B cell (primary cell): ENCODE measurements around the gene STIMATE. TPM values are rescaled to one million over a fixed set of nuclear protein-coding genes. Genes with fewer than 3 reads are reported as not detected.

Experiments used
- ATAC-seq: fragments of 200-7000 bp; cut with Tn5 transposase; one replicate; pipeline ENCODE4 v1.10.0; 2021; ENCODE audit warnings: low read depth, mild to moderate bottlenecking, moderate number of reproducible peaks, moderate library complexity
- CTCF ChIA-PET: fragments of 350-600 bp; sonication (Branson Sonifier 250); formaldehyde crosslinking; loops from one replicate; lab custom pipeline; 2021; ENCODE audit warnings: antibody characterized with exemption, inconsistent platforms; lab: Charles Lee
- POLR2A ChIA-PET: fragments of 350-600 bp; sonication (Branson Sonifier 250); formaldehyde crosslinking; loops from one replicate; lab custom pipeline; 2021; ENCODE audit warnings: antibody characterized with exemption; lab: Charles Lee
- DNase-seq: peaks from one replicate; pipeline ENCODE4 v3.0.0; 2013
- H2AFZ ChIP-seq: 2 replicates; pipeline ENCODE4 v1.6.1; 2012; ENCODE audit warnings: mild to moderate bottlenecking, low read depth, low read length; ENCODE audit not compliant: insufficient read depth, poor library complexity, severe bottlenecking
- H3K27ac ChIP-seq, 2 donors: 1 replicate in 1 of 2; 2 replicates in 1 of 2; pipeline ENCODE4 v1.5.1; 2012 to 2013; ENCODE audit warnings: low read length in 2 of 2, mild to moderate bottlenecking in 2 of 2, moderate library complexity in 1 of 2
- H3K27me3 ChIP-seq, 4 experiments: fragments of 200-600 bp in 1 of 4; sonication (generic) in 1 of 4; replicated peaks in 1 of 4; 1 replicate in 2 of 4; 2 replicates in 2 of 4; pipeline versions ENCODE4 v1.6.1 to v1.7.0; 2013 to 2016; ENCODE audit warnings: low read length in 3 of 4, mild to moderate bottlenecking in 2 of 4, mixed read lengths in 1 of 4, moderate library complexity in 1 of 4; ENCODE audit not compliant: insufficient read depth in 4 of 4, control insufficient read depth in 3 of 4; ENCODE audit errors: control extremely low read depth in 1 of 4
- H3K36me3 ChIP-seq, 2 experiments: replicated peaks in 1 of 2; 1 replicate in 1 of 2; 2 replicates in 1 of 2; pipeline versions ENCODE4 v1.6.1 to v1.7.1; 2013; ENCODE audit warnings: low read length in 1 of 2; ENCODE audit not compliant: insufficient read depth in 2 of 2, control insufficient read depth in 1 of 2; ENCODE audit errors: control extremely low read depth in 1 of 2, extremely low read depth in 1 of 2
- H3K4me1 ChIP-seq, 2 donors: fragments of 200-600 bp in 1 of 2; sonication (generic) in 1 of 2; 1 replicate in 1 of 2; 2 replicates in 1 of 2; pipeline versions ENCODE4 v1.5.1 to v1.6.1; 2013 to 2017; ENCODE audit warnings: low read length in 2 of 2; ENCODE audit not compliant: control insufficient read depth in 2 of 2, insufficient read depth in 2 of 2
- H3K4me2 ChIP-seq: replicated peaks from 2 replicates; pipeline ENCODE3; 2012; ENCODE audit warnings: mild to moderate bottlenecking, low read depth, low read length; ENCODE audit not compliant: poor library complexity, severe bottlenecking
- H3K4me3 ChIP-seq, 5 experiments: fragments of 200-600 bp in 1 of 5; sonication (generic) in 1 of 5; 1 replicate in 3 of 5; 2 replicates in 2 of 5; pipeline versions ENCODE4 v1.5.1 to v1.7.0; 2011 to 2016; ENCODE audit warnings: low read length in 4 of 5, mild to moderate bottlenecking in 4 of 5, low read depth in 2 of 5, control low read depth in 1 of 5, moderate library complexity in 1 of 5; ENCODE audit not compliant: insufficient read depth in 1 of 5; ENCODE audit errors: control extremely low read depth in 1 of 5, extremely low read depth in 1 of 5
- H3K79me2 ChIP-seq: fragments of 200-600 bp; sonication (generic); one replicate; pipeline ENCODE4 v1.6.0; 2016; ENCODE audit warnings: low read length; ENCODE audit not compliant: control insufficient read depth, insufficient read depth
- H3K9ac ChIP-seq: fragments of 200-600 bp; sonication (generic); 2 replicates; pipeline ENCODE4 v1.6.1; 2017; ENCODE audit warnings: mild to moderate bottlenecking, low read length, moderate library complexity
- H3K9me3 ChIP-seq, 3 donors: one replicate each; pipeline versions ENCODE4 v1.6.1 to v1.7.1; 2013; ENCODE audit warnings: low read length in 2 of 3; ENCODE audit not compliant: control insufficient read depth in 2 of 3, insufficient read depth in 1 of 3; ENCODE audit errors: control extremely low read depth in 1 of 3
- H4K20me1 ChIP-seq: 2 replicates; pipeline ENCODE4 v1.6.0; 2012; ENCODE audit warnings: mild to moderate bottlenecking, low read length; ENCODE audit not compliant: insufficient read depth, control insufficient read depth, poor library complexity, severe bottlenecking
- H3K27ac Mint-ChIP-seq: one replicate; pipeline ENCODE4 v1.8.0; 2021; ENCODE audit warnings: mixed read lengths
- H3K27me3 Mint-ChIP-seq: one replicate; pipeline ENCODE4 v1.8.0; 2021; ENCODE audit warnings: mixed read lengths
- H3K4me1 Mint-ChIP-seq: one replicate; pipeline ENCODE4 v1.8.0; 2021; ENCODE audit warnings: mixed read lengths
- H3K4me3 Mint-ChIP-seq: one replicate; pipeline ENCODE4 v1.8.0; 2021; ENCODE audit warnings: mixed read lengths
- H3K9me3 Mint-ChIP-seq: one replicate; pipeline ENCODE4 v1.8.0; 2022; ENCODE audit warnings: mixed read lengths; ENCODE audit not compliant: insufficient read depth
- CTCF ChIP-seq: fragments of 200-600 bp; IDR thresholded peaks from one replicate; pipeline ENCODE4 v1.8.0; 2022; ENCODE audit warnings: antibody characterized with exemption, mild to moderate bottlenecking
- EZH2 ChIP-seq: IDR thresholded peaks from 2 replicates; pipeline ENCODE4 v1.6.1; 2012; ENCODE audit warnings: borderline replicate concordance, low read depth, mild to moderate bottlenecking, moderate library complexity, low read length; ENCODE audit not compliant: insufficient read depth, poor library complexity, severe bottlenecking
- WGBS: methylation state at CpG from one replicate; pipeline ENCODE4 v1.1.5; 2013; ENCODE audit warnings: missing lambda C conversion rate; ENCODE audit not compliant: insufficient coverage; 5-methylcytosine and 5-hydroxymethylcytosine counted together
- intact Hi-C: fragments of 100-400 bp; cut with micrococcal nuclease; formaldehyde crosslinking; loops from one replicate; pipeline ENCODE4 v1.10.0; 2022
- polyA plus RNA-seq: library from polyadenylated mRNA; depleted of rRNA; stranded (reverse); fragments of >200 nt; gene quantifications from 2 replicates; pipeline ENCODE4 v1.2.3, GENCODE V29; 2012
- total RNA-seq, 2 donors: library from RNA; stranded (reverse); fragments of 120-200 nt in 1 of 2; gene quantifications; 1 replicate in 1 of 2; 2 replicates in 1 of 2; pipeline versions ENCODE4 v1.2.3 to v1.2.4, GENCODE V29; 2013 to 2022

Gene STIMATE
- total and polyA plus RNA-seq, 2 donors (not counting 1 experiment from before 2014, with no cell fraction given) = 24.6 to 38.4 TPM

DNA sequence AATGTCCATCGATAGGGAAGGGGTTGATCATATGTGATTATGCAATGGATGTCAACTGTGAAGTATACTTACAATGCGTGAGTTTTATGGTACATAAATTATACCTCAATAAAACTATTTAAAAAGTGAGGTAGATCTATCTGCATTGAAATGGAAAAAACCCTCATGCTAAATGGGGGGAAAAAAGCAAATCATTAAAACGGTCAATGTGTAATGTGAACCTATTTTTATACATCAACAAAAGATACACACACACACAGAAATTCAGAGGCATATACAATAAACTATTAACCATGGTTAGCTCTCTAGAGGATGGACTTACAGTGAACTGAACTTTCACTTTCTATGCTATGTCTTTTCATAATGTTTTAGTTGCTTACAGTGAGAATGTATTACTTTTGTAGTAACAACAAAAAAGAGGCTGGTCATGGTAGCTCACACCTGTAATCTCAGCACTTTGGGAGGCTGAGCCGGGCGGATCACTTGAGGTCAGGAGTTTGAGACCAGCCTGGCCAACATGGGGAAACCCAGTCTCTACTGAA is 23.1 kb downstream of the STIMATE start:
- no peaks in the 10 kb centered on the region for H3K9me3 ChIP-seq
- H3K27ac ChIP-seq = no peak overlapping the region
- H3K4me1 ChIP-seq = peaks cover 0 to 3% of the 10 kb centered on the region in 2 donors
- H3K4me2 ChIP-seq = no peak overlapping the region
- Mint-ChIP-seq H3K4me1 (peaks cover 17% of the 10 kb centered on the region), H3K4me3 (no peak overlapping the region), H3K27me3 (no peaks in the 10 kb centered on the region), H3K27ac (no peak overlapping the region), H3K9me3 (no peaks in the 10 kb centered on the region)
- no peak for DNase-seq
- no peak for ATAC-seq
- no peak overlapping the region for H3K4me3 ChIP-seq
- CTCF ChIA-PET = no interaction called here
- no peak overlapping the region for H2AFZ ChIP-seq
- H3K79me2 ChIP-seq = peaks cover 57% of the 10 kb centered on the region
- 77% methylated on average over 2 of the region's 5 CpGs for WGBS
- peaks cover 0 to 4% of the 10 kb centered on the region in 2 experiments for H3K36me3 ChIP-seq
- intact Hi-C loops = no loop called here
- peaks cover 22% of the 10 kb centered on the region for H4K20me1 ChIP-seq
- TF ChIP-seq CTCF (no peak), EZH2 (no peak)
- no peaks in the 10 kb centered on the region for H3K27me3 ChIP-seq
- POLR2A ChIA-PET = no interaction called here
- H3K9ac ChIP-seq = no peak overlapping the region

DNA sequence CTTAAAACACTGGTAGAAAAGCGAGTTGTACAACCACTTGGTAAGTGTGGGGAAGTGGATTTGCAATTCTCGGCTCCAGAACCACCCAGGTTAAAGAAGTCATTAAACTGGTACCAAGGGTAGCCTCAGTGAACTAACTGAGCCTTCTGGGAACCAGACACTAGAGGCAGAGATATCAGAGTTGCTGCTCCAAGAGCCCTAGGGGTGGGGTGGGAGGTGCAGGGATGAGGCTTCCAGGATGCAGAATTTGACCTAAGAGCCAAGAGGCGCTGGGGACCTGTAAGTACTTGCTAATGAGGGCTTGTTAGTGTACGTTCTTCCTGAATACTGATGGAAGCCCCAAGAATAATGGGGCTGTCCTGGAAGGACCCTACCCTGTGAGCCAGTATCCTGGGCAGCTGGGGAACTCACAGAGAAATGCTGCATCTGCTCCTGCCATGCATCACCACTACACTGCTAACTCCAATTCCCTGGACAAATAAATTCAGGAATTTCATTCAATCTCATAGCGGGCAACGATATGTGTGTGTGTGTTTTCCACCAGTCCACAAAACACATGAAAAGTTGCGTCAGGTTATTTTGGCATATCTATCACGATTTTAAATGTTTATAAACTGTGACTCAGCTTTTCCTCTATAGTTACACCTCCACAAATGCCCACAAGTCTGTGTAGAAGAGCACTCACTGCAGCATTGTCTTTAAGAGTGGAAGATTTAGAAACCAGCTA is 23.8 kb downstream of the STIMATE start:
- Histone ChIP-seq H4K20me1 (peaks cover 21% of the 10 kb centered on the region), H3K9me3 (no peaks in the 10 kb centered on the region), H3K79me2 (peaks cover 54% of the 10 kb centered on the region), H3K9ac (no peak overlapping the region), H3K4me2 (no peak overlapping the region), H3K4me1 (peaks cover 0 to 3% of the 10 kb centered on the region in 2 donors), H3K27me3 (no peaks in the 10 kb centered on the region), H3K36me3 (peaks cover 0 to under 1% of the 10 kb centered on the region in 2 experiments), H3K4me3 (no peak overlapping the region), H3K27ac (no peak overlapping the region), H2AFZ (no peak overlapping the region)
- intact Hi-C loops = no loop called here
- Mint-ChIP-seq H3K4me3 (no peak overlapping the region), H3K27me3 (no peaks in the 10 kb centered on the region), H3K27ac (no peak overlapping the region), H3K9me3 (no peaks in the 10 kb centered on the region), H3K4me1 (peaks cover 17% of the 10 kb centered on the region)
- ATAC-seq = no peak
- 91% methylated on average over 6 of the region's 8 CpGs for WGBS
- TF ChIP-seq EZH2 (no peak), CTCF (no peak)
- ChIA-PET POLR2A (no interaction called here), CTCF (no interaction called here)
- DNase-seq = no peak
